B cell (primary cell): Measurements from ENCODE around the gene GRK1. TPM values are rescaled to one million over a fixed set of nuclear protein-coding genes. Genes with fewer than 3 reads are reported as not detected.

Experiments
- ATAC-seq: fragments of 200-7000 bp; cut with Tn5 transposase; one replicate; pipeline ENCODE4 v1.10.0; 2021; ENCODE audit warnings: low read depth, mild to moderate bottlenecking, moderate number of reproducible peaks, moderate library complexity
- CTCF ChIA-PET: fragments of 350-600 bp; sonication (Branson Sonifier 250); formaldehyde crosslinking; loops from one replicate; lab custom pipeline; 2021; ENCODE audit warnings: antibody characterized with exemption, inconsistent platforms; lab: Charles Lee
- POLR2A ChIA-PET: fragments of 350-600 bp; sonication (Branson Sonifier 250); formaldehyde crosslinking; loops from one replicate; lab custom pipeline; 2021; ENCODE audit warnings: antibody characterized with exemption; lab: Charles Lee
- DNase-seq: peaks from one replicate; pipeline ENCODE4 v3.0.0; 2013
- H2AFZ ChIP-seq: 2 replicates; pipeline ENCODE4 v1.6.1; 2012; ENCODE audit warnings: mild to moderate bottlenecking, low read depth, low read length; ENCODE audit not compliant: insufficient read depth, poor library complexity, severe bottlenecking
- H3K27ac ChIP-seq, 2 donors: 1 replicate in 1 of 2; 2 replicates in 1 of 2; pipeline ENCODE4 v1.5.1; 2012 to 2013; ENCODE audit warnings: low read length in 2 of 2, mild to moderate bottlenecking in 2 of 2, moderate library complexity in 1 of 2
- H3K27me3 ChIP-seq, 4 experiments: fragments of 200-600 bp in 1 of 4; sonication (generic) in 1 of 4; replicated peaks in 1 of 4; 1 replicate in 2 of 4; 2 replicates in 2 of 4; pipeline versions ENCODE4 v1.6.1 to v1.7.0; 2013 to 2016; ENCODE audit warnings: low read length in 3 of 4, mild to moderate bottlenecking in 2 of 4, mixed read lengths in 1 of 4, moderate library complexity in 1 of 4; ENCODE audit not compliant: insufficient read depth in 4 of 4, control insufficient read depth in 3 of 4; ENCODE audit errors: control extremely low read depth in 1 of 4
- H3K36me3 ChIP-seq, 2 experiments: replicated peaks in 1 of 2; 1 replicate in 1 of 2; 2 replicates in 1 of 2; pipeline versions ENCODE4 v1.6.1 to v1.7.1; 2013; ENCODE audit warnings: low read length in 1 of 2; ENCODE audit not compliant: insufficient read depth in 2 of 2, control insufficient read depth in 1 of 2; ENCODE audit errors: control extremely low read depth in 1 of 2, extremely low read depth in 1 of 2
- H3K4me1 ChIP-seq, 2 donors: fragments of 200-600 bp in 1 of 2; sonication (generic) in 1 of 2; 1 replicate in 1 of 2; 2 replicates in 1 of 2; pipeline versions ENCODE4 v1.5.1 to v1.6.1; 2013 to 2017; ENCODE audit warnings: low read length in 2 of 2; ENCODE audit not compliant: control insufficient read depth in 2 of 2, insufficient read depth in 2 of 2
- H3K4me2 ChIP-seq: replicated peaks from 2 replicates; pipeline ENCODE3; 2012; ENCODE audit warnings: mild to moderate bottlenecking, low read depth, low read length; ENCODE audit not compliant: poor library complexity, severe bottlenecking
- H3K4me3 ChIP-seq, 5 experiments: fragments of 200-600 bp in 1 of 5; sonication (generic) in 1 of 5; 1 replicate in 3 of 5; 2 replicates in 2 of 5; pipeline versions ENCODE4 v1.5.1 to v1.7.0; 2011 to 2016; ENCODE audit warnings: low read length in 4 of 5, mild to moderate bottlenecking in 4 of 5, low read depth in 2 of 5, control low read depth in 1 of 5, moderate library complexity in 1 of 5; ENCODE audit not compliant: insufficient read depth in 1 of 5; ENCODE audit errors: control extremely low read depth in 1 of 5, extremely low read depth in 1 of 5
- H3K79me2 ChIP-seq: fragments of 200-600 bp; sonication (generic); one replicate; pipeline ENCODE4 v1.6.0; 2016; ENCODE audit warnings: low read length; ENCODE audit not compliant: control insufficient read depth, insufficient read depth
- H3K9ac ChIP-seq: fragments of 200-600 bp; sonication (generic); 2 replicates; pipeline ENCODE4 v1.6.1; 2017; ENCODE audit warnings: mild to moderate bottlenecking, low read length, moderate library complexity
- H3K9me3 ChIP-seq, 3 donors: one replicate each; pipeline versions ENCODE4 v1.6.1 to v1.7.1; 2013; ENCODE audit warnings: low read length in 2 of 3; ENCODE audit not compliant: control insufficient read depth in 2 of 3, insufficient read depth in 1 of 3; ENCODE audit errors: control extremely low read depth in 1 of 3
- H4K20me1 ChIP-seq: 2 replicates; pipeline ENCODE4 v1.6.0; 2012; ENCODE audit warnings: mild to moderate bottlenecking, low read length; ENCODE audit not compliant: insufficient read depth, control insufficient read depth, poor library complexity, severe bottlenecking
- H3K27ac Mint-ChIP-seq: one replicate; pipeline ENCODE4 v1.8.0; 2021; ENCODE audit warnings: mixed read lengths
- H3K27me3 Mint-ChIP-seq: one replicate; pipeline ENCODE4 v1.8.0; 2021; ENCODE audit warnings: mixed read lengths
- H3K4me1 Mint-ChIP-seq: one replicate; pipeline ENCODE4 v1.8.0; 2021; ENCODE audit warnings: mixed read lengths
- H3K4me3 Mint-ChIP-seq: one replicate; pipeline ENCODE4 v1.8.0; 2021; ENCODE audit warnings: mixed read lengths
- H3K9me3 Mint-ChIP-seq: one replicate; pipeline ENCODE4 v1.8.0; 2022; ENCODE audit warnings: mixed read lengths; ENCODE audit not compliant: insufficient read depth
- CTCF ChIP-seq: fragments of 200-600 bp; IDR thresholded peaks from one replicate; pipeline ENCODE4 v1.8.0; 2022; ENCODE audit warnings: antibody characterized with exemption, mild to moderate bottlenecking
- EZH2 ChIP-seq: IDR thresholded peaks from 2 replicates; pipeline ENCODE4 v1.6.1; 2012; ENCODE audit warnings: borderline replicate concordance, low read depth, mild to moderate bottlenecking, moderate library complexity, low read length; ENCODE audit not compliant: insufficient read depth, poor library complexity, severe bottlenecking
- WGBS: methylation state at CpG from one replicate; pipeline ENCODE4 v1.1.5; 2013; ENCODE audit warnings: missing lambda C conversion rate; ENCODE audit not compliant: insufficient coverage; 5-methylcytosine and 5-hydroxymethylcytosine counted together
- intact Hi-C: fragments of 100-400 bp; cut with micrococcal nuclease; formaldehyde crosslinking; loops from one replicate; pipeline ENCODE4 v1.10.0; 2022
- polyA plus RNA-seq: library from polyadenylated mRNA; depleted of rRNA; stranded (reverse); fragments of >200 nt; gene quantifications from 2 replicates; pipeline ENCODE4 v1.2.3, GENCODE V29; 2012
- total RNA-seq, 2 donors: library from RNA; stranded (reverse); fragments of 120-200 nt in 1 of 2; gene quantifications; 1 replicate in 1 of 2; 2 replicates in 1 of 2; pipeline versions ENCODE4 v1.2.3 to v1.2.4, GENCODE V29; 2013 to 2022

The GRK1 gene
- total and polyA plus RNA-seq, 2 donors (not counting 1 experiment from before 2014, with no cell fraction given), result not detected

GRCh38 chr13:113669231-113669754, 2.3 kb downstream of the GRK1 start:
- Histone ChIP-seq H3K4me3 (no peak overlapping the region), H3K27me3 (peaks cover 0 to 11% (median 0%) of the 10 kb centered on the region in 4 experiments), H3K27ac (no peak overlapping the region), H3K4me2 (no peak overlapping the region), H3K36me3 (no peaks in the 10 kb centered on the region), H3K9me3 (peaks cover 0 to 14% (median 0%) of the 10 kb centered on the region in 3 donors), H3K79me2 (no peaks in the 10 kb centered on the region), H3K9ac (no peak overlapping the region), H2AFZ (no peak overlapping the region), H4K20me1 (no peaks in the 10 kb centered on the region), H3K4me1 (no peaks in the 10 kb centered on the region)
- CTCF ChIA-PET, result no interaction called here
- intact Hi-C loops, result no loop called here
- Mint-ChIP-seq H3K9me3 (no peaks in the 10 kb centered on the region), H3K4me1 (no peaks in the 10 kb centered on the region), H3K27me3 (peaks cover 7% of the 10 kb centered on the region), H3K27ac (no peak overlapping the region), H3K4me3 (no peak overlapping the region)
- ATAC-seq (no peak), DNase-seq (no peak)
- POLR2A ChIA-PET, result no interaction called here
- TF ChIP-seq CTCF, result no peak
- TF ChIP-seq EZH2, result no peak
- 86% methylated on average over 12 of the region's 13 CpGs for WGBS

- H3K9me3 Mint-ChIP-seq, result no peaks in the 10 kb centered on the region
- no peaks in the 10 kb centered on the region for H4K20me1 ChIP-seq
These were observed 2.8 kb downstream of the GRK1 start for GRCh38 chr13:113669755-113670341.

More at GRCh38 chr13:113669755-113670341, 2.8 kb downstream of the GRK1 start:
- Mint-ChIP-seq H3K4me1 (no peaks in the 10 kb centered on the region), H3K27me3 (peaks cover 7% of the 10 kb centered on the region), H3K27ac (no peak overlapping the region), H3K4me3 (no peak overlapping the region)
- no peak overlapping the region for H3K27ac ChIP-seq
- no peaks in the 10 kb centered on the region for H3K79me2 ChIP-seq
- H3K4me1 ChIP-seq, result no peaks in the 10 kb centered on the region
- intact Hi-C loops, result no loop called here
- no peak for DNase-seq
- peaks cover 0 to 13% (median 0%) of the 10 kb centered on the region in 3 donors for H3K9me3 ChIP-seq
- H3K9ac ChIP-seq, result no peak overlapping the region
- ATAC-seq, result no peak
- ChIA-PET POLR2A (no interaction called here), CTCF (no interaction called here)
- no peak overlapping the region for H3K4me3 ChIP-seq
- no peak overlapping the region for H3K4me2 ChIP-seq
- H3K27me3 ChIP-seq, result peaks cover 0 to 11% (median 0%) of the 10 kb centered on the region in 4 experiments
- H2AFZ ChIP-seq, result no peak overlapping the region
- 91% methylated on average over 17 of the region's 21 CpGs for WGBS
- TF ChIP-seq EZH2 (no peak), CTCF (no peak)
- H3K36me3 ChIP-seq, result no peaks in the 10 kb centered on the region
